ENCODE measurements around the gene IGSF22.
"Not testable (repeated sequence)": the region's sequence is repeated elsewhere in the genome, so short reads cannot be mapped to it uniquely, and the experiment has no call there.

IGSF22 gene

GRCh38 chr11:18709414-18709813 is 16.6 kb downstream of the IGSF22 start:
- DNase-seq: no peak

- DNase-seq: no peak
Measured at GRCh38 chr11:18707811-18708340, 18.1 kb downstream of the IGSF22 start.

GRCh38 chr11:18706330-18707243 is 19.4 kb downstream of the IGSF22 start:
- peak; percentile 32 to 47 for DNase-seq

- DNase-seq: no peak
Measured at GRCh38 chr11:18705651-18706281, 20.2 kb downstream of the IGSF22 start.

- DNase-seq: no peak
Measured at GRCh38 chr11:18704698-18705097, 21.3 kb downstream of the IGSF22 start.

- DNase-seq: no peak
Measured at GRCh38 chr11:18704045-18704645, 21.8 kb downstream of the IGSF22 start.

- DNase-seq: no peak
Measured at GRCh38 chr11:18703001-18703763, 22.8 kb downstream of the IGSF22 start.

GRCh38 chr11:18701614-18702216 is 24.3 kb downstream of the IGSF22 start:
- no peak for DNase-seq

GRCh38 chr11:18700872-18701271 is 25.1 kb downstream of the IGSF22 start:
- no peak for DNase-seq

GRCh38 chr11:18700375-18700774 is 25.6 kb downstream of the IGSF22 start:
- DNase-seq: no peak

- DNase-seq: no peak
Measured at GRCh38 chr11:18699848-18700261, 26.1 kb downstream of the IGSF22 start.

GRCh38 chr11:18699269-18699596 is 26.8 kb downstream of the IGSF22 start:
- no peak for DNase-seq

- peak; percentile 90 to 91 for DNase-seq
Measured at GRCh38 chr11:18698341-18699268, 27.4 kb downstream of the IGSF22 start, which contains the start of gene TMEM86A. Gene TMEM86A, plus strand, starts transcription at chr11:18698779. Its CDS starts 108 bp downstream, at chr11:18698887.

- DNase-seq: no peak
Measured at GRCh38 chr11:18697576-18697975, 28.4 kb downstream of the IGSF22 start.

GRCh38 chr11:18696638-18697225 is 29.3 kb downstream of the IGSF22 start:
- DNase-seq: no peak

GRCh38 chr11:18692941-18693760 is 32.8 kb downstream of the IGSF22 start:
- no peak for DNase-seq

GRCh38 chr11:18691467-18692140 is 34.4 kb downstream of the IGSF22 start:
- DNase-seq: not testable (repeated sequence)

- no peak for DNase-seq
Measured at GRCh38 chr11:18684267-18684666, 41.7 kb downstream of the IGSF22 start.

GRCh38 chr11:18682466-18682865 is 43.5 kb downstream of the IGSF22 start:
- no peak for DNase-seq
